ENCODE measurements around the gene NDRG4.
A peak's percentile ranks its signal among the peaks of the same experiment; 100 is the strongest.
"Not testable (repeated sequence)": the region's sequence is repeated elsewhere in the genome, so short reads cannot be mapped to it uniquely, and the experiment has no call there.

NDRG4 gene

GRCh38 chr16:58464916-58465731, 34.8 kb upstream of the NDRG4 start:
- DNase-seq (ENCODE audit: low read depth in 1 of 2, low spot score in 1 of 2), result no peak

GRCh38 chr16:58465817-58466216, 34.1 kb upstream of the NDRG4 start:
- DNase-seq (ENCODE audit: low read depth in 1 of 2, low spot score in 1 of 2), result no peak

- DNase-seq (ENCODE audit: low read depth in 1 of 2, low spot score in 1 of 2), result no peak
Measured at GRCh38 chr16:58466396-58466795, 33.5 kb upstream of the NDRG4 start.

- no peak for DNase-seq (ENCODE audit: low read depth in 1 of 2, low spot score in 1 of 2)
Measured at GRCh38 chr16:58467905-58468304, 32.0 kb upstream of the NDRG4 start.

GRCh38 chr16:58471209-58471975, 28.6 kb upstream of the NDRG4 start:
- no peak for DNase-seq (ENCODE audit: low read depth in 1 of 2, low spot score in 1 of 2)

- no peak for DNase-seq (ENCODE audit: low read depth in 1 of 2, low spot score in 1 of 2)
Measured at GRCh38 chr16:58472266-58472665, 27.7 kb upstream of the NDRG4 start.

- DNase-seq (ENCODE audit: low read depth in 1 of 2, low spot score in 1 of 2), result no peak
Measured at GRCh38 chr16:58472827-58473226, 27.1 kb upstream of the NDRG4 start.

- DNase-seq (ENCODE audit: low read depth in 1 of 2, low spot score in 1 of 2), result no peak
Measured at GRCh38 chr16:58474296-58474695, 25.6 kb upstream of the NDRG4 start.

- no peak for DNase-seq (ENCODE audit: low read depth in 1 of 2, low spot score in 1 of 2)
Measured at GRCh38 chr16:58475091-58475619, 24.8 kb upstream of the NDRG4 start.

GRCh38 chr16:58476791-58477190, 23.2 kb upstream of the NDRG4 start:
- no peak for DNase-seq (ENCODE audit: low read depth in 1 of 2, low spot score in 1 of 2)

- no peak for DNase-seq (ENCODE audit: low read depth in 1 of 2, low spot score in 1 of 2)
Measured at GRCh38 chr16:58478427-58478826, 21.5 kb upstream of the NDRG4 start.

GRCh38 chr16:58481226-58481869, 18.6 kb upstream of the NDRG4 start:
- no peak for DNase-seq (ENCODE audit: low read depth in 1 of 2, low spot score in 1 of 2)

GRCh38 chr16:58481931-58482330, 18.0 kb upstream of the NDRG4 start:
- no peak for DNase-seq (ENCODE audit: low read depth in 1 of 2, low spot score in 1 of 2)

- no peak for DNase-seq (ENCODE audit: low read depth in 1 of 2, low spot score in 1 of 2)
Measured at GRCh38 chr16:58485184-58485887, 14.6 kb upstream of the NDRG4 start.

- DNase-seq (ENCODE audit: low read depth in 1 of 2, low spot score in 1 of 2), result peak; percentile 26 to 59
Measured at GRCh38 chr16:58487566-58488351, 12.2 kb upstream of the NDRG4 start.

- no peak for DNase-seq (ENCODE audit: low read depth in 1 of 2, low spot score in 1 of 2)
Measured at GRCh38 chr16:58488531-58488930, 11.4 kb upstream of the NDRG4 start.

GRCh38 chr16:58490065-58490464, 9.9 kb upstream of the NDRG4 start:
- DNase-seq (ENCODE audit: low read depth in 1 of 2, low spot score in 1 of 2), result no peak

- DNase-seq (ENCODE audit: low read depth in 1 of 2, low spot score in 1 of 2), result not testable (repeated sequence)
Measured at GRCh38 chr16:58490539-58490938, 9.4 kb upstream of the NDRG4 start.

- DNase-seq (ENCODE audit: low read depth in 1 of 2, low spot score in 1 of 2), result no peak
Measured at GRCh38 chr16:58492066-58492465, 7.9 kb upstream of the NDRG4 start.

GRCh38 chr16:58492735-58493134, 7.2 kb upstream of the NDRG4 start:
- DNase-seq (ENCODE audit: low read depth in 1 of 2, low spot score in 1 of 2), result no peak

All from activated T-helper 1 cell treated with anti-CD3 and anti-CD28 coated beads, Interleukin-2, amount 50 U/mL, for 16 hours (primary cell).